Transverse colon (tissue), 4 donors: ENCODE measurements around the gene HDDC3.

ENCODE experiments used
- CTCF ChIP-seq, 5 experiments: fragments of 200-600 bp in 3 of 5; fragments of 450-650 bp in 2 of 5; sonication (generic) in 3 of 5; IDR thresholded peaks; 1 replicate in 2 of 5; 2 replicates in 3 of 5; pipeline ENCODE4 v1.5.1; 2016 to 2017; ENCODE audit warnings: antibody characterized with exemption in 5 of 5, inconsistent platforms in 3 of 5, mild to moderate bottlenecking in 2 of 5, moderate library complexity in 1 of 5
- POLR2AphosphoS5 ChIP-seq, 3 donors: sonication (generic); formaldehyde crosslinking; IDR thresholded peaks; one replicate each; pipeline ENCODE4 v1.6.1; 2016; ENCODE audit warnings: antibody characterized with exemption in 3 of 3

GRCh38 chr15:90931575-90931827 lies 848 bp downstream of the HDDC3 start:
- TF ChIP-seq CTCF (IDR thresholded peaks at IDR 0.05) (no peak), POLR2AphosphoS5 (IDR thresholded peaks at IDR 0.05) (no peak)
